ENCODE results near the gene OOSP1.

OOSP1 gene

GRCh38 chr11:59938132-59938531 lies at the start of gene OOSP1:
TSS of gene OOSP1 (plus strand) at chr11:59938432. CDS start at chr11:59938455, 23 bp downstream.
- TF ChIP-seq, protein P1, sequence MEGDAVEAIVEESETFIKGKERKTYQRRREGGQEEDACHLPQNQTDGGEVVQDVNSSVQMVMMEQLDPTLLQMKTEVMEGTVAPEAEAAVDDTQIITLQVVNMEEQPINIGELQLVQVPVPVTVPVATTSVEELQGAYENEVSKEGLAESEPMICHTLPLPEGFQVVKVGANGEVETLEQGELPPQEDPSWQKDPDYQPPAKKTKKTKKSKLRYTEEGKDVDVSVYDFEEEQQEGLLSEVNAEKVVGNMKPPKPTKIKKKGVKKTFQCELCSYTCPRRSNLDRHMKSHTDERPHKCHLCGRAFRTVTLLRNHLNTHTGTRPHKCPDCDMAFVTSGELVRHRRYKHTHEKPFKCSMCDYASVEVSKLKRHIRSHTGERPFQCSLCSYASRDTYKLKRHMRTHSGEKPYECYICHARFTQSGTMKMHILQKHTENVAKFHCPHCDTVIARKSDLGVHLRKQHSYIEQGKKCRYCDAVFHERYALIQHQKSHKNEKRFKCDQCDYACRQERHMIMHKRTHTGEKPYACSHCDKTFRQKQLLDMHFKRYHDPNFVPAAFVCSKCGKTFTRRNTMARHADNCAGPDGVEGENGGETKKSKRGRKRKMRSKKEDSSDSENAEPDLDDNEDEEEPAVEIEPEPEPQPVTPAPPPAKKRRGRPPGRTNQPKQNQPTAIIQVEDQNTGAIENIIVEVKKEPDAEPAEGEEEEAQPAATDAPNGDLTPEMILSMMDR (IDR thresholded peaks at IDR 0.05; ENCODE audit: low read depth, low read length, missing control alignments): no peak

GRCh38 chr11:59891781-59892181 lies 46.5 kb upstream of the OOSP1 start:
- DNase-seq (ENCODE audit: low read depth): no peak
- in situ Hi-C loops (cut with HindIII; ENCODE audit: low sequenced_read_pairs): no loop called here
- TF ChIP-seq, protein P1 (IDR thresholded peaks at IDR 0.05; ENCODE audit: low read depth, low read length, missing control alignments): no peak

More at GRCh38 chr11:59938132-59938531, at the start of gene OOSP1:
- no peak for DNase-seq (ENCODE audit: low read depth)
- H3K4me3 ChIP-seq (ENCODE audit: low read depth, low read length): no peak within 1 kb of the TSS
- in situ Hi-C loops (cut with HindIII; ENCODE audit: low sequenced_read_pairs): no loop called here

DNA sequence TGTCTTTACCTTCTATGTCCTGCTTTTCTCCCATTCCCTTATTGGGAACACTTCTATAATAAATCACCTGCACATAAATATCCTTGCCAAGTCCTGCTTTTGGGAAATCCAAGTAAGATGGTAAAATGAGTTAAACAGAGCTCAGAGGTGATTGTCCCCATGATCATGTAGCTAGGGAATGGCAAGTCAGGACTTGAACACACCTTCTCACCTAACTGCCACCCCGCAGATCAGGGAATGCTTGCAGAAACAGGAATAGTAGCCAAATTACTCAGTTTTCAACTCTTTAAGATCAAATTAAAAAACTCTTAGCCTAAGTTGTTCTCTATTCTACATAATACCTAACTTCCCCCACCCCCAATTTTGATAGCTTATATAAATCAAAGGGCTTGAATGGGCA lies 43.6 kb upstream of the OOSP1 start:
- DNase-seq (ENCODE audit: low read depth): no peak
- TF ChIP-seq, protein P1 (IDR thresholded peaks at IDR 0.05; ENCODE audit: low read depth, low read length, missing control alignments): no peak
- no peak overlapping the region for H3K4me3 ChIP-seq (ENCODE audit: low read depth, low read length)
- in situ Hi-C loops (cut with HindIII; ENCODE audit: low sequenced_read_pairs): no loop called here

More at GRCh38 chr11:59891781-59892181, 46.5 kb upstream of the OOSP1 start:
- H3K4me3 ChIP-seq (ENCODE audit: low read depth, low read length): no peak overlapping the region

DNA sequence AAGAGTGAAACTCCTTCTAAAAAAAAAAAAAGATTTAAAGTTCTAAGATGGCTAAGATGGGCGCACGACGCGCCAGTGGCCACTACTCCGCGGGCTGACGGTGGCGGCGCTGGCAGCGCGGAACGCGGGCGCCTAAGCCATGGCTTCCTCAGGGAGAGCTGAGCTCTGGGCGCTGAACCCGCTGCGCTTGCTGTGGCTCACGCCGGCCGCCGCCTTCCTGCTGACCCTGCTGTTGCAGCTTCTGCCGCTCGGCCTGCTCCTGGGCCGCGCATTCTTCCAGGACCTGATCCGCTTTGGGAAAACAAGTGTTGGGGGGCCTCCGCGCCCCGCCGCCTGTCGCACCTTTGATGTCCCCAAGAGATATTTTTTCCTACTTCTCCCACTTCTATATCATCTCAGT lies 40.2 kb upstream of the OOSP1 start:
- DNase-seq (ENCODE audit: low read depth): no peak
- in situ Hi-C loops (cut with HindIII; ENCODE audit: low sequenced_read_pairs): no loop called here
- no peak overlapping the region for H3K4me3 ChIP-seq (ENCODE audit: low read depth, low read length)
- TF ChIP-seq, protein P1 (IDR thresholded peaks at IDR 0.05; ENCODE audit: low read depth, low read length, missing control alignments): no peak

GRCh38 chr11:59898650-59899049 lies 39.6 kb upstream of the OOSP1 start:
- no peak overlapping the region for H3K4me3 ChIP-seq (ENCODE audit: low read depth, low read length)
- in situ Hi-C loops (cut with HindIII; ENCODE audit: low sequenced_read_pairs): no loop called here
- TF ChIP-seq, protein P1 (IDR thresholded peaks at IDR 0.05; ENCODE audit: low read depth, low read length, missing control alignments): no peak
- DNase-seq (ENCODE audit: low read depth): no peak

- no peak overlapping the region for H3K4me3 ChIP-seq (ENCODE audit: low read depth, low read length)
- no peak for DNase-seq (ENCODE audit: low read depth)
- in situ Hi-C loops (cut with HindIII; ENCODE audit: low sequenced_read_pairs): no loop called here
- TF ChIP-seq, protein P1 (IDR thresholded peaks at IDR 0.05; ENCODE audit: low read depth, low read length, missing control alignments): no peak
Observed at GRCh38 chr11:59899532-59899931, 38.7 kb upstream of the OOSP1 start.
